ENCODE measurements around the gene GPNMB. TPM values are rescaled to one million over a fixed set of nuclear protein-coding genes. Genes with fewer than 3 reads are reported as not detected.

The GPNMB gene
- total RNA-seq, 1 donor from 2014 or later: 113 TPM

- H3K9me3 ChIP-seq: no peaks in the 10 kb centered on the region
- peaks cover 0 to 3% of the 10 kb centered on the region in 2 donors for H3K36me3 ChIP-seq
- intact Hi-C loops (cut with DNase I): no loop called here
- peak overlapping the region; percentile 81 to 83 for H3K4me3 ChIP-seq
- peak overlapping the region; percentile 74 for H3K27ac ChIP-seq
- TF ChIP-seq POLR2AphosphoS5 (IDR thresholded peaks at IDR 0.05; ENCODE audit: insufficient read depth in 1 of 2, low read depth in 1 of 2) (no peak), CTCF (IDR thresholded peaks at IDR 0.05) (no peak)
- peaks cover 41% of the 10 kb centered on the region for H3K4me1 ChIP-seq
- no peaks in the 10 kb centered on the region for H3K27me3 ChIP-seq
- no peak for DNase-seq (ENCODE audit: extremely low spot score in 2 of 2)
Measured at GRCh38 chr7:23298141-23298881, 51.7 kb downstream of the GPNMB start.

- Histone ChIP-seq H3K4me3 (peak within 1 kb of the TSS; percentile 81 to 83), H3K9me3 (no peaks in the 10 kb centered on the region), H3K36me3 (peaks cover 0 to 3% of the 10 kb centered on the region in 2 donors), H3K27me3 (no peaks in the 10 kb centered on the region), H3K4me1 (peaks cover 45% of the 10 kb centered on the region), H3K27ac (peak within 1 kb of the TSS; percentile 74)
- TF ChIP-seq POLR2A (IDR thresholded peaks at IDR 0.05) (peak in 1 of 2 donors; percentile 81), CTCF (IDR thresholded peaks at IDR 0.05) (no peak), POLR2AphosphoS5 (IDR thresholded peaks at IDR 0.05; ENCODE audit: insufficient read depth in 1 of 2, low read depth in 1 of 2) (peak; percentile 92 to 98)
- peak in 1 of 2 donors; percentile 93 for DNase-seq (ENCODE audit: extremely low spot score in 2 of 2)
- intact Hi-C loops (cut with DNase I): no loop called here
Measured at GRCh38 chr7:23298885-23299769, 52.6 kb downstream of the GPNMB start, which contains the start of gene MALSU1. TSS of gene MALSU1 (plus strand) at chr7:23299339. CDS start at chr7:23299353, 14 bp downstream.

GRCh38 chr7:23299770-23300300 lies 53.3 kb downstream of the GPNMB start:
- Histone ChIP-seq H3K36me3 (peaks cover 0 to 3% of the 10 kb centered on the region in 2 donors), H3K4me1 (peaks cover 45% of the 10 kb centered on the region), H3K27me3 (no peaks in the 10 kb centered on the region), H3K4me3 (peak overlapping the region; percentile 81 to 83), H3K27ac (peak overlapping the region; percentile 74), H3K9me3 (no peaks in the 10 kb centered on the region)
- intact Hi-C loops (cut with DNase I): no loop called here
- DNase-seq (ENCODE audit: extremely low spot score in 2 of 2): no peak
- TF ChIP-seq POLR2AphosphoS5 (IDR thresholded peaks at IDR 0.05; ENCODE audit: insufficient read depth in 1 of 2, low read depth in 1 of 2) (no peak), POLR2A (IDR thresholded peaks at IDR 0.05) (no peak), CTCF (IDR thresholded peaks at IDR 0.05) (no peak)

GRCh38 chr7:23306936-23307521 lies 60.5 kb downstream of the GPNMB start:
- Histone ChIP-seq H3K9me3 (no peaks in the 10 kb centered on the region), H3K4me3 (no peak overlapping the region), H3K36me3 (peaks cover 0 to 32% of the 10 kb centered on the region in 2 donors), H3K27me3 (no peaks in the 10 kb centered on the region), H3K4me1 (peaks cover 15% of the 10 kb centered on the region), H3K27ac (no peak overlapping the region)
- TF ChIP-seq POLR2A (IDR thresholded peaks at IDR 0.05): no peak
- TF ChIP-seq CTCF (IDR thresholded peaks at IDR 0.05): no peak
- TF ChIP-seq POLR2AphosphoS5 (IDR thresholded peaks at IDR 0.05; ENCODE audit: insufficient read depth in 1 of 2, low read depth in 1 of 2): no peak
- intact Hi-C loops (cut with DNase I): no loop called here
- no peak for DNase-seq (ENCODE audit: extremely low spot score in 2 of 2)
